Omental fat pad (tissue), 4 donors: Measurements from ENCODE around the gene UMOD. TPM values are rescaled to one million over a fixed set of nuclear protein-coding genes. Genes with fewer than 3 reads are reported as not detected.

ENCODE experiments used
- ATAC-seq: fragments of 150-250 bp; one replicate; pipeline ENCODE4 v1.9.1; 2016; ENCODE audit warnings: mild to moderate bottlenecking, moderate library complexity; ENCODE audit not compliant: low FRiP score
- DNase-seq: peaks from one replicate; pipeline ENCODE4 v3.0.0-alpha.2; 2019; ENCODE audit warnings: low spot score
- CTCF ChIP-seq, 3 donors: fragments of 450-650 bp; IDR thresholded peaks; one replicate each; pipeline ENCODE4 v1.5.1; 2016 to 2017; ENCODE audit warnings: antibody characterized with exemption in 3 of 3, mild to moderate bottlenecking in 3 of 3, moderate library complexity in 2 of 3
- total RNA-seq, 4 donors: library from RNA; depleted of rRNA; stranded (reverse); fragments of >200 nt; gene quantifications; one replicate each; pipeline ENCODE4 v1.1.0, GENCODE V29; 2016

UMOD gene
- total RNA-seq, 4 donors from 2014 or later: not detected

GRCh38 chr16:20383106-20384029 is 30.9 kb upstream of the UMOD start:
- ATAC-seq (peak; percentile 67), DNase-seq (no peak)
- no peak for TF ChIP-seq CTCF (IDR thresholded peaks at IDR 0.05)

DNA sequence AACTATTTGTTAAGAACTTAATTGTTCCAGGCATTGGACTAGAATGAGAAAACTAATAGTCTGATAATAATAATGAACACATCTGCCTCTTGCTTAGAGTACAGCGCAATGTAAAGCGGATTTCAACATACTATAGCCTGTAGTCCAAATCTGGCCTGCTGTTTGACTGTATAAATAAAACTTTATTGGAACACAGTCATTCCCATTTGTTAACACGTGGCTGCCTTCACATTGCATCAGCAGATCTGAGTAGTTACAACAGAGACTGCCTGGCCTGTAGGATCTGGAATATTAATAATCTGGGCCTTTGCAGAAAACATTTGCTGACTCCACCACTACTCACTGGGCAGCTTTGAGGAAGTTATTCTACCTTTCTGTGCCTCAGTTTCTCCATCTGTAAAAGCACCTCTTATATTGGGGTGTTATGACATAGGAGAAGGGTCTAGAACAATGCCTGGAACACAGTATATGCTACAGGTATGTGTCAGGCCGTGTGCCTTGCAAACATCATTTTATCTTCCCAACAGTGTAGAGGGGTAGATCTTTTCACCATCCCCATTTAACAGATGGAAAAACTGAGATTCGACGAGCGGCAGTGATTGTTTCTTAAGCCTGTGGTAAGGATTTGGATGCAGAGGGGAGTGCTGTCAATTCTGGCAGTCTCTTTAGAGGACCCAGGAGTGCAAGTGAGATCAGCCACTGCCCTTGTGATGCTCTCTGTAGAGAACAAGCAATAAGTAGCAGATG is 29.9 kb upstream of the UMOD start:
- DNase-seq: no peak
- no peak for TF ChIP-seq CTCF (IDR thresholded peaks at IDR 0.05)
- ATAC-seq: no peak

GRCh38 chr16:20380782-20381181 is 28.3 kb upstream of the UMOD start:
- ATAC-seq (no peak), DNase-seq (no peak)
- no peak for TF ChIP-seq CTCF (IDR thresholded peaks at IDR 0.05)

DNA sequence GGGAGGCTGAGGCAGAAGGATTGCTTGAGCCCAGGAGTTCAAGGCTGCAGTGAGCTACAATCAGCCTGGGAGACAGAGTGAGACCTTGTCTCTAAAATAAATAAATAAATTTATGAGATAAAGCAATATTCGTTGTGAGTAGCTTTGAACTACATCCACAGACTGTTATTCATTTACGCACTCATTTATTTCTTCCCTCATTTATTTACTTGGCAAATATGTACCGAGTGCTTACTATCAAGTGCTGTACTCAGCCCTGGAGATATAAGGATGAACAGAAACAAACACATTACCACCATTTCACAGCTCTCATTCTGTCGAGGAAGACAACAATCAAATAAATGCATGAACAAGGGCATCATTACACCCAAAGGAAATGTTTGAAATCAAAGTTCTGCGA is 24.7 kb upstream of the UMOD start:
- DNase-seq: no peak
- no peak for ATAC-seq
- TF ChIP-seq CTCF (IDR thresholded peaks at IDR 0.05): no peak

DNA sequence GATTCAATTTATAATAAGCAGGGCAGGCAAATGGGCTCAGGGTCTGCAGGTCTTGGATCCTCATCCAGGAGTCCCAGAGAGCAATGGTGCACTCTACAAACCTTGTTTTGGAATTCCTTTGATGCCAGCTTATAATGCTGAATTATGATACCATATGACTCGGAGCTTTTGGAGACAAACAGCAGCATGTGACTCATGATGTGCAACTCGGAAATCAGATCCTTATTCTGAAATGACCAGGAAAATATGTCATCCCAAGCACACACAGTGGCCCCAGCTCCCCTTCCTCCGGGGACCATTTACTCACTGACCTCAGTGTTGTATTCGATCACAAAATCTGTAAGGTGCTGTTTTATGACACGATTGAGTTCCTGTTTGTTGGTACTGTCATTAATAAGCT is 20.2 kb upstream of the UMOD start:
- no peak for TF ChIP-seq CTCF (IDR thresholded peaks at IDR 0.05)
- ATAC-seq (no peak), DNase-seq (no peak)

GRCh38 chr16:20369452-20370054 is 17.0 kb upstream of the UMOD start:
- DNase-seq (no peak), ATAC-seq (no peak)
- TF ChIP-seq CTCF (IDR thresholded peaks at IDR 0.05): no peak
